GM18526 (cell line): ENCODE results near the gene SLCO3A1.

Source experiments
- POLR2A ChIP-seq: IDR thresholded peaks from 3 replicates; pipeline ENCODE4 v1.6.1; 2011; ENCODE audit not compliant: insufficient read length; ENCODE audit errors: extremely low read depth

SLCO3A1 gene

GRCh38 chr15:91975241-91975978 lies 121.9 kb downstream of the SLCO3A1 start:
- TF ChIP-seq POLR2A: no peak

DNA sequence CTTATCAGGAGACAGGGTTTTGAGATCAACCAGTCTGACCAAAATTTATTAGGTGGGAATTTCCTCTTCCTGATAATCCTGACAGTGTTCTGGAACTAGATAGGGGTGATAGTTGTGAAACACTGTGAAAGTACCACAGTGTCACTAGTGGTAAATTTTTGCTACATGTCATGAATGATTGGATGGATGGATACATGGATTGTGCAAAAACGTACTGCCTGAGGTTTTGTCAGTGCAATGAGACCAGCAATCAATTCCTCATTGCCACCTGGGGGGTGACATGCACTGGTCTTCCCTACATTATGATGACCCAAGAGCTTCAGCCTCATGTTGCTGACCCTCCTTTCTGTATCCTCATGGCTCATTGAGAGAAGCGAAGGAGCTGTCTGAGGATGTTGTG lies 123.5 kb downstream of the SLCO3A1 start:
- TF ChIP-seq POLR2A: no peak

GRCh38 chr15:91980502-91981267 lies 127.2 kb downstream of the SLCO3A1 start:
- no peak for TF ChIP-seq POLR2A

DNA sequence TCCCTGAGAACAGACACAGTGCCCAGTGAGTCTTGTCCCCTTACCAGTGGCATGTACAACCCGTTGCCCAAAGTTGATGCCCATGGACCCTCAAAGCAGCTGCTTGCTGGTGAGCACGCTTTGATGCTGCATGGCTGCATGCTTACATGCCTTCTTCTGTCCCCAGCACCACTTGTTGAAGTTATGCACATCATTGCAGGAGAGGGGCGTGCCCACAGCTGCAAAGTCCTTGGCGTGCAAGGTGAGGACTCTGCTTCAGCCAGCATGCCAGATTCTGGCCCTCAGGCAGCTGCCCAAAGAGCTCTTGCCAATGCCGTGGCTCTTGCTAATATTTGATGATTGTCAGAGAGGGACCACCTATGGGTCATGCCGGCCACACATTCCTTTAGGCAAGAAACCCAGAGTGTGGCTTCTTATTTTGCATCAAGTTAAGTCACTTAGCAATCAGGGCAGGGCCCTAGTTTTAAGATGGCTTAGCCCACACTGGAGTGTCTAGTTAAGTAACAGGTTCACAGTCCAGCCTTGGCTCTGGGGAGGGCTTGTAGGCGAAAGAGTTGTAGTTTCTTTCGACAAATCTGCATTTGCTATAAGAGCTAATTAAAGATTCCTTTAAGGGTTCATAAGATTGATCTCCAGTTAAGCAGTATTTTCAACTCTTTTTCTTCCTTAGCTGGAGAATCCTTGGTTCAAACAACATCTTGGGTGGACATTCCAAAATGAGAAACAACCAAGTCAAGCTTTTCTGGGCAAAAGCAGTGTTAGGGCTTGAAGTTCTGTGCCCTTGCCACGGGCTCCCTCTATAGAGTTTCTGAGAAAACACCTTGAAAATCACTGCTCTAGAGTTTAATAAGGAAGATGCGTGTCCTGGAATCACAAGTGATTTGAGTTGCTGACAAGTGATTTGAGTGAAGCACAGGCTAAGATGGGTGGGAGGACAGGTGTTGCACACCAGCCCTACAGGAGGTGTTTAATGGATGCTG lies 128.6 kb downstream of the SLCO3A1 start:
- no peak for TF ChIP-seq POLR2A

GRCh38 chr15:91983729-91984340 lies 130.3 kb downstream of the SLCO3A1 start:
- TF ChIP-seq POLR2A: no peak

GRCh38 chr15:91985297-91985696 lies 131.8 kb downstream of the SLCO3A1 start:
- no peak for TF ChIP-seq POLR2A

DNA sequence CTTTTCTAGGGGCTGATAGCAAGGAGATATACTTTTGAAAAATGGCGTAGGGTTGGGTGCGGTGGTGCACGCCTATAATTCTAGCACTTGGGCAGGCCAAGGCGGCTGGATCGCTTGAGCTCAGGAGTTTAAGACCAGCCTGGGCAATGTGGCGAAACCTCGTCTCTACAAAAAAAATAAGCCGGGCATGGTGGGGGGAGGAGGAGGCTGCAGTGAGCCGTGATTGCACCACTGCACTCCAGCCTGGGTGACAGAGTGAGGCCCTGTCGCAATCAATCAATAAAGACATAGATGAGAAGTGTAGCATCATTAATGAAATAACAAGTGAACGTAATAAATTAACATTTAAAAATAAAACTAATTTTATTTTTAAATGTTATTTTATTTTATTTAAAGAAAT lies 134.6 kb downstream of the SLCO3A1 start:
- TF ChIP-seq POLR2A: no peak

GRCh38 chr15:91988655-91989054 lies 135.1 kb downstream of the SLCO3A1 start:
- TF ChIP-seq POLR2A: no peak

GRCh38 chr15:91989821-91990220 lies 136.3 kb downstream of the SLCO3A1 start:
- TF ChIP-seq POLR2A: no peak

DNA sequence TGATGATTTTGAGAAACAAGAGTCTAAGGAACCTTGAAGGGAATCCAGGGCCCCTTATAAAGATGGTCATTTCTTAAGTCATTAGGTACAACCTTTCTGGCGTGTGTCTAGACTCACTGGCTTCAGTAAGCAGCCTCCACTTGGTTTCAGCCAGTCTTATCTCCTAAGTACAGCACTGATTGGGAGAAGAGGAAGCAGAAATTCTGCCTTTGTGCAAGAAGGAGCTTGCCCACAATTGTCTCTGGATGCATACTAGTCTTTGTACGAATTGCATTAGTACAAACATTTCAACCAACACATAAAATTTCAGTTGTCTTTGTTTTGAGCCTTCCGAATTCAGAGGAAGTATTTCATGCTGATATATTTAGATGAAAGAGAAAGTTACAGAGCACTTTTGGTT lies 139.4 kb downstream of the SLCO3A1 start:
- TF ChIP-seq POLR2A: no peak

DNA sequence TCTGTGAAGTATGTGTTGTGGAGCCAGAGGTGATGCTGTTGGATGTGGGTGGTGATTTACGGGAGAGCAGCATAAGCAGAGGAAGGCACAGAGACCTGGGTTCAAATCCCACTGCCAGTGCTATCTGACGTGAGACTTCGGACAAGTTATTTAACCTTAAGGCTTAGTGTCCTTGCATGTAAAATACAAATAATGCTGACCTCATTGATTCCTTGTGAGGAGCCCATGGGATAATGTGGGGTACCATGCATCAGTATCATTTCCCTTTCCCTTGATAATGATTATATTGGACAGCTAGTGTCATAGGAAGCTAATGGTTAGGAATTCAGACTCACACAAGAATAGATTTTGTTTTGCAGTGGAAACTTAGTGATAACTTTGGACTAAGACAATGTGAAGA lies 141.6 kb downstream of the SLCO3A1 start:
- no peak for TF ChIP-seq POLR2A

- TF ChIP-seq POLR2A: no peak
Observed at GRCh38 chr15:91997163-91997562, 143.7 kb downstream of the SLCO3A1 start.

DNA sequence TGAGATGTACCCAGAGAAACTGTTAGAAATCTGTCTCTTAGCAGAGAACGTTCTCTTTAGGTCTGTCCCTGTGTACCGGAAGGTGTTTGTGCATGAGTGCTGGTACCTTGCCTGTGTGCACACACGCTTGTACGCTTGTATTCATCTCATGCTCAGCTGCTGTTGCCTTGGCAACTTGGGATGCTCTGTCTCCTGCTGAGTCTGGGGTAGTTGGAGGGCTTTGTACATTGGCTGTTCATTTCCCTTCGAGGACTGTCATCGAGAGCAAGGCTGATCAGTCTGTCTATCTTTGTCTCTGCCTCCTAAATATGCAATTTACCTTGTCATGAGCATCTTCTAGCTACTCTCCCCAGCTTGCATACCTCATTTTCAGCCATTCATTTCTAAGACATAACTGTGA lies 147.2 kb downstream of the SLCO3A1 start:
- no peak for TF ChIP-seq POLR2A

- TF ChIP-seq POLR2A: no peak
Observed at GRCh38 chr15:92001307-92001706, 147.8 kb downstream of the SLCO3A1 start.

- no peak for TF ChIP-seq POLR2A
Observed at GRCh38 chr15:92002666-92003065, 149.2 kb downstream of the SLCO3A1 start.
